RWPE2 (cell line): ENCODE results near the gene LMO1.

Experiments used
- ATAC-seq: fragments of 200-7000 bp; cut with Tn5 transposase; 3 replicates; pipeline ENCODE4 v1.9.1; 2021; ENCODE audit warnings: low read depth
- DNase-seq: peaks from one replicate; pipeline ENCODE4 v3.0.0-alpha.2; 2020; ENCODE audit warnings: low spot score
- H3K27ac ChIP-seq: fragments of 450-650 bp; 2 replicates; pipeline ENCODE4 v1.5.1; 2017; ENCODE audit warnings: mild to moderate bottlenecking; ENCODE audit not compliant: poor library complexity, severe bottlenecking
- H3K27me3 ChIP-seq: fragments of 250-450 bp; sonication (Bioruptor Pico); 2 replicates; pipeline ENCODE4 v1.5.1; 2021; ENCODE audit warnings: mild to moderate bottlenecking, moderate library complexity; ENCODE audit not compliant: insufficient read depth, poor library complexity, severe bottlenecking
- H3K36me3 ChIP-seq: fragments of 250-450 bp; sonication (Bioruptor Pico); 2 replicates; pipeline ENCODE4 v1.5.1; 2020; ENCODE audit warnings: low read depth, mild to moderate bottlenecking, moderate library complexity
- H3K4me1 ChIP-seq: fragments of 250-450 bp; sonication (Bioruptor Pico); 2 replicates; pipeline ENCODE4 v1.5.1; 2021; ENCODE audit warnings: mild to moderate bottlenecking, moderate library complexity; ENCODE audit not compliant: insufficient read depth, poor library complexity, severe bottlenecking
- H3K4me3 ChIP-seq: fragments of 250-450 bp; sonication (Bioruptor Pico); 2 replicates; pipeline ENCODE4 v1.5.1; 2021; ENCODE audit warnings: mild to moderate bottlenecking, moderate library complexity; ENCODE audit not compliant: severe bottlenecking
- H3K9me3 ChIP-seq: fragments of 250-450 bp; sonication (Bioruptor Pico); 2 replicates; pipeline ENCODE4 v1.5.1; 2021; ENCODE audit warnings: mild to moderate bottlenecking, moderate library complexity; ENCODE audit not compliant: severe bottlenecking
- CTCF ChIP-seq: fragments of 450-650 bp; IDR thresholded peaks from one replicate; pipeline ENCODE4 v1.5.1; 2017; ENCODE audit warnings: mild to moderate bottlenecking, moderate library complexity; ENCODE audit not compliant: poor library complexity, severe bottlenecking

Gene LMO1

GRCh38 chr11:8266246-8267241, 2.9 kb upstream of the LMO1 start:
- H3K36me3 ChIP-seq: no peaks in the 10 kb centered on the region
- H3K27ac ChIP-seq: no peak overlapping the region
- no peaks in the 10 kb centered on the region for H3K9me3 ChIP-seq
- no peak for TF ChIP-seq CTCF
- ATAC-seq: no peak
- DNase-seq: no peak
- H3K27me3 ChIP-seq: peaks cover 76% of the 10 kb centered on the region
- H3K4me1 ChIP-seq: peaks cover 5% of the 10 kb centered on the region
- H3K4me3 ChIP-seq: no peak overlapping the region

GRCh38 chr11:8265681-8266241, 2.1 kb upstream of the LMO1 start:
- peaks cover 5% of the 10 kb centered on the region for H3K4me1 ChIP-seq

GRCh38 chr11:8263109-8263768, 439 bp downstream of the LMO1 start:
- DNase-seq (no peak), ATAC-seq (peak; percentile 7)
- Histone ChIP-seq H3K9me3 (no peaks in the 10 kb centered on the region), H3K27ac (no peak overlapping the region), H3K27me3 (peaks cover 51% of the 10 kb centered on the region), H3K36me3 (no peaks in the 10 kb centered on the region), H3K4me3 (peak overlapping the region; percentile 25), H3K4me1 (peaks cover 5% of the 10 kb centered on the region)
- TF ChIP-seq CTCF: no peak

More at GRCh38 chr11:8265681-8266241, 2.1 kb upstream of the LMO1 start:
- DNase-seq (peak; percentile 35), ATAC-seq (no peak)
- Histone ChIP-seq H3K27me3 (peaks cover 72% of the 10 kb centered on the region), H3K27ac (no peak overlapping the region), H3K9me3 (no peaks in the 10 kb centered on the region), H3K36me3 (no peaks in the 10 kb centered on the region), H3K4me3 (no peak overlapping the region)
- no peak for TF ChIP-seq CTCF

- no peaks in the 10 kb centered on the region for H3K9me3 ChIP-seq
- DNase-seq (no peak), ATAC-seq (peak; percentile 68)
- H3K4me3 ChIP-seq: peak overlapping the region; percentile 25
- TF ChIP-seq CTCF: no peak
- H3K4me1 ChIP-seq: peaks cover 5% of the 10 kb centered on the region
- H3K27ac ChIP-seq: no peak overlapping the region
- peaks cover 45% of the 10 kb centered on the region for H3K27me3 ChIP-seq
- H3K36me3 ChIP-seq: no peaks in the 10 kb centered on the region
Observed at GRCh38 chr11:8262552-8263108, 1.0 kb downstream of the LMO1 start.
